HG03432 (cell line): Measurements from ENCODE around the gene RIMBP2.

Source experiments
- ATAC-seq: cut with Tn5 transposase; IDR thresholded peaks from one replicate; pipeline ENCODE4 v1.9.1; 2021; ENCODE audit warnings: mild to moderate bottlenecking, moderate library complexity; ENCODE audit not compliant: unreplicated experiment

The RIMBP2 gene

GRCh38 chr12:130520784-130521183 is 195.3 kb downstream of the RIMBP2 start:
- no peak for ATAC-seq

- no peak for ATAC-seq
These were observed 198.5 kb downstream of the RIMBP2 start for GRCh38 chr12:130517588-130517987.

- ATAC-seq: no peak
These were observed 201.9 kb downstream of the RIMBP2 start for GRCh38 chr12:130514149-130514551.

GRCh38 chr12:130513556-130513955 is 202.5 kb downstream of the RIMBP2 start:
- ATAC-seq: no peak

- ATAC-seq: no peak
These were observed 204.8 kb downstream of the RIMBP2 start for GRCh38 chr12:130511285-130511684.

GRCh38 chr12:130509454-130509853 is 206.6 kb downstream of the RIMBP2 start:
- ATAC-seq: no peak

- ATAC-seq: no peak
These were observed 207.3 kb downstream of the RIMBP2 start for GRCh38 chr12:130508847-130509246.

GRCh38 chr12:130508318-130508717 is 207.8 kb downstream of the RIMBP2 start:
- no peak for ATAC-seq

- no peak for ATAC-seq
These were observed 209.3 kb downstream of the RIMBP2 start for GRCh38 chr12:130506844-130507243.

GRCh38 chr12:130504840-130505175 is 211.3 kb downstream of the RIMBP2 start:
- no peak for ATAC-seq

- ATAC-seq: no peak
These were observed 211.8 kb downstream of the RIMBP2 start for GRCh38 chr12:130504110-130504839.

- ATAC-seq: no peak
These were observed 214.3 kb downstream of the RIMBP2 start for GRCh38 chr12:130501821-130502220.

- no peak for ATAC-seq
These were observed 215.2 kb downstream of the RIMBP2 start for GRCh38 chr12:130500835-130501330.

GRCh38 chr12:130499474-130499873 is 216.6 kb downstream of the RIMBP2 start:
- ATAC-seq: no peak

- no peak for ATAC-seq
These were observed 217.3 kb downstream of the RIMBP2 start for GRCh38 chr12:130498589-130499385.

GRCh38 chr12:130497991-130498390 is 218.1 kb downstream of the RIMBP2 start:
- ATAC-seq: no peak

- no peak for ATAC-seq
These were observed 218.8 kb downstream of the RIMBP2 start for GRCh38 chr12:130497321-130497720.

- ATAC-seq: no peak
These were observed 219.5 kb downstream of the RIMBP2 start for GRCh38 chr12:130496516-130497120.

GRCh38 chr12:130495156-130495555 is 220.9 kb downstream of the RIMBP2 start:
- no peak for ATAC-seq

GRCh38 chr12:130494736-130495135 is 221.4 kb downstream of the RIMBP2 start:
- no peak for ATAC-seq

GRCh38 chr12:130493951-130494350 is 222.1 kb downstream of the RIMBP2 start:
- ATAC-seq: no peak
